Neuron (in vitro differentiated cells): ENCODE results near the gene CTNNA3.
"Not testable (repeated sequence)": the region's sequence is repeated elsewhere in the genome, so short reads cannot be mapped to it uniquely, and the experiment has no call there.

ENCODE experiments used
- H2AFZ ChIP-seq: one replicate; pipeline ENCODE4 v1.6.1; 2013; ENCODE audit warnings: low read depth, mild to moderate bottlenecking, inconsistent platforms, low read length, moderate library complexity
- H3K27me3 ChIP-seq: one replicate; pipeline ENCODE4 v1.6.1; 2013; ENCODE audit warnings: low read length; ENCODE audit not compliant: insufficient read depth
- H3K36me3 ChIP-seq: one replicate; pipeline ENCODE4 v1.6.1; 2013; ENCODE audit warnings: low read length; ENCODE audit not compliant: insufficient read depth
- H3K4me1 ChIP-seq: one replicate; pipeline ENCODE4 v1.6.1; 2013; ENCODE audit warnings: low read length; ENCODE audit not compliant: insufficient read depth
- H3K4me3 ChIP-seq: 2 replicates; pipeline ENCODE4 v1.5.1; 2013; ENCODE audit warnings: mild to moderate bottlenecking, low read length, moderate library complexity
- H3K9me3 ChIP-seq: one replicate; pipeline ENCODE4 v1.6.1; 2013; ENCODE audit warnings: low read length

The CTNNA3 gene

GRCh38 chr10:67550838-67551402 is 145.1 kb downstream of the CTNNA3 start:
- H3K9me3 ChIP-seq, result no peaks in the 10 kb centered on the region
- no peak overlapping the region for H3K4me3 ChIP-seq
- no peaks in the 10 kb centered on the region for H3K36me3 ChIP-seq
- no peak overlapping the region for H2AFZ ChIP-seq
- peaks cover 2% of the 10 kb centered on the region for H3K4me1 ChIP-seq
- H3K27me3 ChIP-seq, result no peaks in the 10 kb centered on the region

GRCh38 chr10:67550046-67550445 is 145.9 kb downstream of the CTNNA3 start:
- no peaks in the 10 kb centered on the region for H3K9me3 ChIP-seq
- no peak overlapping the region for H3K4me3 ChIP-seq
- H3K4me1 ChIP-seq, result peaks cover 2% of the 10 kb centered on the region
- no peaks in the 10 kb centered on the region for H3K36me3 ChIP-seq
- H2AFZ ChIP-seq, result no peak overlapping the region
- no peaks in the 10 kb centered on the region for H3K27me3 ChIP-seq

DNA sequence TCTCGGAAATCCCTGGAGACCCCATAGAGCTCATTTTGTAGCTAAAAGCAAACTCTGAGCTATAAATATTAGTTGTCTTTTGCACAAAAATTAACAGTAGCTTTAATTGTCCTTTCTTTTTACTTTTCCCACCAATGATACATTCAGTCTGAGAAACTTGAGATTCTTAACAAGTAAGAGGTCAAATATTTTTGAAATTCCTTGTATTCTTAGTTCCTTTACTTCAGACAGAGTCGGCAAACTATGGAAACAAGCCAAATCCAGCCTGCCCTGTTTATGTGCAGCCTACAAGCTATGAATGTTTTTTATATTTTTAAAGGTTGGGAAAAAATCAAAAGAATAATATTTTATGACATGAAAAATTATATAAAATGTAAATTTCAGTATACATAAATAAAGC is 146.6 kb downstream of the CTNNA3 start:
- Histone ChIP-seq H3K4me1 (peaks cover 2% of the 10 kb centered on the region), H3K27me3 (no peaks in the 10 kb centered on the region), H3K36me3 (no peaks in the 10 kb centered on the region), H3K9me3 (no peaks in the 10 kb centered on the region), H3K4me3 (no peak overlapping the region), H2AFZ (no peak overlapping the region)

DNA sequence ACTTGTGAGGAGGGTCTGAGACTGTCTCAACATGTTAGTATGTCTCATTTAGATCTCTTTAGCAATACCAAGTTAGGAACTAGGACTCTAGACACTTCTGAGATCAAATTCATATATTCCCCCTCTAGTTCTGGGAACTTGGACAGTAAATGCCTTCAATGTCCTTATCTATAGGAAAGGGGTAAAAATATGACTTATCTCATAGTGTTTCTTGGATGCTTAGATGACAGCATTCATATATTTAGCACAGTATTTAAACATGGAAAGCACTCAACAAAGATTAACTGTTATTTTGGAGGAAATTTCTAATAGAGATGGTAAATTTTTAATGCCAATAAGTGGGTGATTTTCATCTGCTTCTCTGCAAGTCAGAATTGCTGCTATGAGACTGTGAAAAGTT is 154.6 kb downstream of the CTNNA3 start:
- no peaks in the 10 kb centered on the region for H3K4me1 ChIP-seq
- no peaks in the 10 kb centered on the region for H3K36me3 ChIP-seq

GRCh38 chr10:67539312-67539711 is 156.7 kb downstream of the CTNNA3 start:
- no peaks in the 10 kb centered on the region for H3K4me1 ChIP-seq
- H3K36me3 ChIP-seq, result no peaks in the 10 kb centered on the region
- no peak overlapping the region for H2AFZ ChIP-seq
- no peak overlapping the region for H3K4me3 ChIP-seq
- no peaks in the 10 kb centered on the region for H3K9me3 ChIP-seq
- H3K27me3 ChIP-seq, result no peaks in the 10 kb centered on the region

More for the DNA sequence above, 154.6 kb downstream of the CTNNA3 start:
- Histone ChIP-seq H3K4me3 (no peak overlapping the region), H2AFZ (no peak overlapping the region), H3K27me3 (no peaks in the 10 kb centered on the region), H3K9me3 (no peaks in the 10 kb centered on the region)

GRCh38 chr10:67537906-67538305 is 158.1 kb downstream of the CTNNA3 start:
- H3K4me1 ChIP-seq, result no peaks in the 10 kb centered on the region
- no peaks in the 10 kb centered on the region for H3K36me3 ChIP-seq
- H2AFZ ChIP-seq, result no peak overlapping the region
- no peaks in the 10 kb centered on the region for H3K9me3 ChIP-seq
- no peak overlapping the region for H3K4me3 ChIP-seq
- no peaks in the 10 kb centered on the region for H3K27me3 ChIP-seq

DNA sequence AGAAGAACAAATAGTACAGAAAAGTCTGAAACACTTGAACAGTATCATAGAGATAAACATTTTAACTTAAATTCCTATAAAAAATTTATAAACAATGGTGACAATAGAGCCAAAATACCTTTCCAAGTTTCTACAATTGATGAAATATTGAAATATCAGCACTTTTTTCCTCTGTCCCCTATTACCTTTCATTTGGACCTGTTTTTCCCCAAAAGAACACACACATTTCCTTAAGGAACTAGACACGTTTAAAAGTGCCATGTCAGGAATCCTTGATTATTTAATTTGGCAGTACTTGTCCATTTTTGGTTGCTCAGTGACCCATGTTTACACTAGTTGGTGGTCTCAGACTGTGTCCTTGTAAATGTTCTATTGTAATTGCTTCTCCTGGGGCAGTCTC is 162.6 kb downstream of the CTNNA3 start:
- Histone ChIP-seq H3K9me3 (no peaks in the 10 kb centered on the region), H2AFZ (no peak overlapping the region), H3K4me1 (no peaks in the 10 kb centered on the region), H3K36me3 (no peaks in the 10 kb centered on the region), H3K4me3 (no peak overlapping the region), H3K27me3 (no peaks in the 10 kb centered on the region)

GRCh38 chr10:67530990-67531389 is 165.0 kb downstream of the CTNNA3 start:
- H2AFZ ChIP-seq, H3K4me1 ChIP-seq, H3K27me3 ChIP-seq, H3K36me3 ChIP-seq, H3K9me3 ChIP-seq, H3K4me3 ChIP-seq: not testable (repeated sequence)

DNA sequence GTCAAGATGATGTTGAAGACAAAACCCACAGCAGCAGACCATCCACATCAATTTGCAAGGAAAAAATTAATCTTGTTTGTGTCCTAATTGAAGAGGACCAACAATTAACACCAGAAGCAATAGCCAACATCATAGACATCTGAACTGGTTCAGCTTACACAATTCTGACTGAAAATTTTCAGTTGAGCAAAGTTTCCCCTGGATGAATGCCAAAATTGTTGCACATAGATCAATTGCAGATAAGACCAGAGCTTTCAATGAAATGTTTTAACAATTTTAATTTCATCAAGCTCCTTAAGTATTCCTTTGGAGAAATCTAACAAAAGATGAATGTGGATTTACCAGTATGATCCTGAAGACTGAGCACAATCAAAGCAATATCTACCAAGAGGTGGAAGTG is 168.6 kb downstream of the CTNNA3 start:
- no peaks in the 10 kb centered on the region for H3K36me3 ChIP-seq
- no peaks in the 10 kb centered on the region for H3K27me3 ChIP-seq
- H2AFZ ChIP-seq, result no peak overlapping the region
- no peak overlapping the region for H3K4me3 ChIP-seq
- no peaks in the 10 kb centered on the region for H3K9me3 ChIP-seq
- H3K4me1 ChIP-seq, result no peaks in the 10 kb centered on the region

GRCh38 chr10:67521546-67521945 is 174.4 kb downstream of the CTNNA3 start:
- no peak overlapping the region for H3K4me3 ChIP-seq
- H3K4me1 ChIP-seq, result peaks cover 8% of the 10 kb centered on the region
- no peaks in the 10 kb centered on the region for H3K9me3 ChIP-seq
- H3K27me3 ChIP-seq, result no peaks in the 10 kb centered on the region
- no peaks in the 10 kb centered on the region for H3K36me3 ChIP-seq
- no peak overlapping the region for H2AFZ ChIP-seq

DNA sequence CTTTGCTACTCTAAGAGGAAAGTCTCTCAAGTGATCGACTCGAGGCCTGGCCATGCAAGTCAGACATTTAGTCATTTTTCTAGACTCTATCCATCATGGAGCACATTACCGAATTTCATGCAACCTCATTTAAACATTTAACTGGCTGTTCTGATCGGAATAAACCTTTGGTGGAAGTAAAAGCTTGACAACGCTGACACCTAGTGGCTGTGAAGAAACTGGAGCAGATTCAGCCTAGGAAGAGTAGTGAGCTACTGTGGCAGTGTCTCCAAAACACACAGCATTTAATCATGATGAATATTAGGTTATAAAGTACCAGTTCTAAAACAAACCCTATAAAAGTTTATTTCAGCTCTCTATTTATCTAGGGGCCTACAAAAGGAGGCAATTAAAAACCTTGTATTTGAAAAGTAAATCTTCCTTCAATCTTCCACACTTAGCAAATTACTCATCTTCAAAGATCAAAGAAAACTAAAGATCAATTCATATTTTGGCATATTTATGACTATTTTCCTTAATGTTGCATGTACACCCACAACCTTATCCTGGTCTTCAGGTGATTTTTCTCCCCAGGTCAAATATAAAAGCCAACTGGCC is 175.0 kb downstream of the CTNNA3 start:
- Histone ChIP-seq H3K36me3 (no peaks in the 10 kb centered on the region), H3K27me3 (no peaks in the 10 kb centered on the region), H3K4me1 (peaks cover 8% of the 10 kb centered on the region), H2AFZ (no peak overlapping the region), H3K9me3 (no peaks in the 10 kb centered on the region), H3K4me3 (no peak overlapping the region)

GRCh38 chr10:67519434-67519833 is 176.6 kb downstream of the CTNNA3 start:
- Histone ChIP-seq H3K9me3 (no peaks in the 10 kb centered on the region), H3K27me3 (no peaks in the 10 kb centered on the region), H2AFZ (no peak overlapping the region), H3K4me3 (no peak overlapping the region), H3K4me1 (peaks cover 8% of the 10 kb centered on the region), H3K36me3 (no peaks in the 10 kb centered on the region)

- no peaks in the 10 kb centered on the region for H3K36me3 ChIP-seq
- no peaks in the 10 kb centered on the region for H3K27me3 ChIP-seq
- H3K4me3 ChIP-seq, result no peak overlapping the region
- no peak overlapping the region for H2AFZ ChIP-seq
- no peaks in the 10 kb centered on the region for H3K9me3 ChIP-seq
- H3K4me1 ChIP-seq, result peaks cover 8% of the 10 kb centered on the region
These were observed 177.2 kb downstream of the CTNNA3 start for GRCh38 chr10:67518756-67519155.

DNA sequence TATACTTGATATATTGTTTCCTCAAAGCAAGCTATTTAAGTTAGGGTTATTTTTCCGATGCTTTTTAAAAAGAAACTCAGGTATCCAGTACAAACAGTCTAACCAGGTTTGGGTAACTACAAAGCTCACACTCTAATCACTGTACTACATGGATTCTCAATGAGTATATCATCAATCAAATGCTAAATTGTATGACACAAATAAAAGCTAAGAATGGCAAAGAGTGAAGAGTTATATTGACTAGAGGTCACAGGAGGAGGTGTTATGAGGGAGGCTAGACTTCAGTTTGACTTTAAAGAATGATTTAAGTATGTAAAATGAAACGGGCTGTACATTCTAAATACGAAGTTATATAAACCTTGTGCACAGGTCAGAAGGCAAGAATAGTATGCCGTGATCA is 178.0 kb downstream of the CTNNA3 start:
- Histone ChIP-seq H3K4me1 (peaks cover 8% of the 10 kb centered on the region), H2AFZ (no peak overlapping the region), H3K36me3 (no peaks in the 10 kb centered on the region), H3K9me3 (no peaks in the 10 kb centered on the region), H3K4me3 (no peak overlapping the region), H3K27me3 (no peaks in the 10 kb centered on the region)
